Activated CD8-positive, alpha-beta T cell treated with anti-CD3 and anti-CD28 coated beads, Interleukin-2, amount 10 ng/mL, durations not matched to agents 7 days and 5 days (primary cell): ENCODE results near the gene PPP4C. TPM values are rescaled to one million over a fixed set of nuclear protein-coding genes. Genes with fewer than 3 reads are reported as not detected.

Source experiments
- ATAC-seq: fragments of 150-1000 bp; cut with Tn5 transposase; one replicate; pipeline ENCODE4 v1.10.0; 2021; ENCODE audit warnings: moderate library complexity
- CTCF ChIA-PET: fragments of 350-600 bp; sonication (Branson Sonifier 250); formaldehyde crosslinking; loops from one replicate; lab custom pipeline; 2021; ENCODE audit warnings: antibody characterized with exemption; lab: Charles Lee
- POLR2A ChIA-PET: fragments of 350-600 bp; sonication (Branson Sonifier 250); formaldehyde crosslinking; loops from one replicate; lab custom pipeline; 2021; ENCODE audit warnings: antibody characterized with exemption; lab: Charles Lee
- DNase-seq: peaks from one replicate; pipeline ENCODE4 v3.0.0-alpha.2; 2020
- H3K27ac Mint-ChIP-seq: one replicate; pipeline ENCODE4 v1.8.0; 2021; ENCODE audit warnings: mild to moderate bottlenecking, mixed read lengths
- H3K27me3 Mint-ChIP-seq: one replicate; pipeline ENCODE4 v1.8.0; 2021; ENCODE audit warnings: low read depth, mixed read lengths
- H3K36me3 Mint-ChIP-seq: one replicate; pipeline ENCODE4 v1.8.0; 2021; ENCODE audit warnings: low read depth, mixed read lengths
- H3K4me1 Mint-ChIP-seq: one replicate; pipeline ENCODE4 v1.8.0; 2021; ENCODE audit warnings: low read depth, mixed read lengths
- H3K4me3 Mint-ChIP-seq: one replicate; pipeline ENCODE4 v1.8.0; 2021; ENCODE audit warnings: mild to moderate bottlenecking, mixed read lengths
- H3K9me3 Mint-ChIP-seq: one replicate; pipeline ENCODE4 v1.8.0; 2022; ENCODE audit warnings: mixed read lengths; ENCODE audit not compliant: insufficient read depth
- total RNA-seq, 2 experiments: library from RNA; stranded (reverse); gene quantifications; one replicate each; pipeline ENCODE4 v1.2.3, GENCODE V29; 2021

Gene PPP4C
- total RNA-seq, 2 experiments from 2014 or later = 157 TPM

DNA sequence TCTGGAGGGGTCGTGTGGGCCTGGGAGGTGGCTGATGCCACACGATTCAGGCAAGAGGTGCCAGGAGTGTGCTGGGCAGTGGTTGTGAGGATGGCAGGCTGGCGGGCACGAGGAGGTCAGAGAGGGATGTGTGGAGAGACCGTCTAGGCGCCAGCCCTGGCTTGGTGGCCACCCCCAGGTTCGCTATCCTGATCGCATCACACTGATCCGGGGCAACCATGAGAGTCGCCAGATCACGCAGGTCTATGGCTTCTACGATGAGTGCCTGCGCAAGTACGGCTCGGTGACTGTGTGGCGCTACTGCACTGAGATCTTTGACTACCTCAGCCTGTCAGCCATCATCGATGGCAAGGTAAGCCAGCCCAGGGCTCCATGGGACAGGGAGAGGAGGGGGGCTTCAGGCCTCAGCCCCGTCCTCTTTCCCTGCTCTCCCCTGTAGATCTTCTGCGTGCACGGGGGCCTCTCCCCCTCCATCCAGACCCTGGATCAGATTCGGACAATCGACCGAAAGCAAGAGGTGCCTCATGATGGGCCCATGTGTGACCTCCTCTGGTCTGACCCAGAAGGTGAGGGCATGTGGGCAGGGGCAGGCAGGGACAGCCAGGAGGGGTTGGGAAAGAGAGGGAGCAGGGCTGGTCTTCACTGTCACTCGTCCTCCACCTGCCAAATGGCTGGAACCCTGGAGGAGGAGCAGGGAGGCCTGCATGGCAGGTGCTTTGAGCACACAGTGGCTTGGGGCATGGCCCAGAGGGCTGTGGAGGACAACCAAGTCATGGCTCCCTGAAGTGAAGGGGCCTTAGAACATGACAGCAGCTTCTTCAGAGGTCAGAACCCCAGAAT lies 7.6 kb downstream of the PPP4C start:
- no peak for ATAC-seq
- no peak for DNase-seq
- H3K9me3 Mint-ChIP-seq = no peaks in the 10 kb centered on the region
- H3K36me3 Mint-ChIP-seq = peaks cover 58% of the 10 kb centered on the region
- peaks cover 21% of the 10 kb centered on the region for H3K4me1 Mint-ChIP-seq
- H3K27me3 Mint-ChIP-seq = no peaks in the 10 kb centered on the region
- H3K4me3 Mint-ChIP-seq = no peak overlapping the region
- ChIA-PET CTCF (interaction anchor here (1.4 kb wide), 1 partner anchor 8 kb away, joined by 8 read pairs; the partner anchor contains the start of gene TBX6), POLR2A (interaction anchor here (1.0 kb wide), 1 partner anchor 12 kb away, joined by 3 read pairs; no protein-coding TSS in a partner anchor)
- H3K27ac Mint-ChIP-seq = peak overlapping the region; percentile 69

DNA sequence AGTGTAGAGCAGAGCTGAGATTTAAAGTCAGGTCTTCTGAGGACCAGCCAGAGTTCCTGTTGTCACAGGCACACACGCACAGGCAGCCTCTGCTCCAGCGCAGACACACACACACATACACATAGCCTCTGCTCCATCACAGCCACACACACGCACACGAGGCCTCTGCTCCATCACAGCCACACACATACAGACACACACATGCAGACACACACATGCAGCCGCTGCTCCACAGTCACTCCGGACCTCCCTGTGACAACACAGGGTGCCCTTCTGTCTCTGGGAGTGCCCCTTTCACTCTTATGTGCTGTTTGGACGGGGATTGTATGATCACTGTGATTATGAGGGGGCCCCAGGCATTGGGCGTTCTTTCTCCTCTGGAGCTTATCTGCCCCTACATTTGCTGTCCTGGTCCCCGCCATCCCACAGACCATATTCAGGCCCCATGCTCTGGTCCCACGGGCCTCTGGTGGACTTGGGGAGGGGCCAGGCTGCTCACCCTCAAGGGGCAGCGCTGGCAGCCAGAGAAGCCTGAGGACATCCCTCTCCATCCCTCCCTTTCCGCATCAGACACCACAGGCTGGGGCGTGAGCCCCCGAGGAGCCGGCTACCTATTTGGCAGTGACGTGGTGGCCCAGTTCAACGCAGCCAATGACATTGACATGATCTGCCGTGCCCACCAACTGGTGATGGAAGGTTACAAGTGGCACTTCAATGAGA lies 8.5 kb downstream of the PPP4C start:
- Mint-ChIP-seq H3K4me3 (no peak overlapping the region), H3K4me1 (peaks cover 21% of the 10 kb centered on the region), H3K27ac (peak overlapping the region; percentile 36), H3K27me3 (no peaks in the 10 kb centered on the region), H3K9me3 (no peaks in the 10 kb centered on the region), H3K36me3 (peaks cover 53% of the 10 kb centered on the region)
- ATAC-seq (peak; percentile 17), DNase-seq (no peak)
- ChIA-PET POLR2A (interaction anchor here (0.5 to 1.0 kb wide), 3 partner anchors 9 to 944 kb away, joined by 3 read pairs; no protein-coding TSS in a partner anchor), CTCF (no interaction called here)

DNA sequence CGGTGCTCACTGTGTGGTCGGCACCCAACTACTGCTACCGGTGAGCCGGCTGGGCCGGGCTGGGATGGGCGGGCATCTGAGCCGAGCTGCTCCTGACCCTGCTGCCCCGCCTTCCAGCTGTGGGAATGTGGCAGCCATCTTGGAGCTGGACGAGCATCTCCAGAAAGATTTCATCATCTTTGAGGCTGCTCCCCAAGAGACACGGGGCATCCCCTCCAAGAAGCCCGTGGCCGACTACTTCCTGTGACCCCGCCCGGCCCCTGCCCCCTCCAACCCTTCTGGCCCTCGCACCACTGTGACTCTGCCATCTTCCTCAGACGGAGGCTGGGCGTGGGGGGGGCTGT lies 9.0 kb downstream of the PPP4C start:
- no peak for ATAC-seq
- ChIA-PET CTCF (no interaction called here), POLR2A (interaction anchor here (0.5 to 1.0 kb wide), 4 partner anchors 9 to 945 kb away, joined by 3 read pairs; no protein-coding TSS in a partner anchor)

DNA sequence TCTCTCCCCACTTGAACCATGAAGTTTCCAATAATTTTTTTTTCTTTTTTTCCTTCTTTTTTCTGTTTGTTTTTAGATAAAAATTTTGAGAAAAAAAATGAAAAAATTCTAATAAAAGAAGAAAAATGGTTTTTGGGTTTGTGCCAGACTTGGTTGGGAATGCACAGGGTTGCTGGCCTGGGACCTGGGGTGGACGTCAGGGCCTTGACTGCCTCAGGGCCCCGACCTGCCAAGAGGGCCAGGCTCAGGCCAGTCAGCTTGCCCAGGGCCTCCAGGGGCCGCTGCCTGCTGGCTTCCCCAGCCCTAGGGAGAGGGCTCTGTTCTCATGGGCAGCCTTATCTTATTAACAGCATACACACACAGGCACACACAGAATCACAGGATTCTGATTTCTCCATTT lies 9.5 kb downstream of the PPP4C start:
- DNase-seq (no peak), ATAC-seq (no peak)
- no peak overlapping the region for H3K4me3 Mint-ChIP-seq
- no peaks in the 10 kb centered on the region for H3K9me3 Mint-ChIP-seq
- peaks cover 46% of the 10 kb centered on the region for H3K36me3 Mint-ChIP-seq
- no peaks in the 10 kb centered on the region for H3K27me3 Mint-ChIP-seq
- peaks cover 26% of the 10 kb centered on the region for H3K4me1 Mint-ChIP-seq
- no peak overlapping the region for H3K27ac Mint-ChIP-seq
- CTCF ChIA-PET = no interaction called here
- POLR2A ChIA-PET = interaction anchor here (0.5 to 0.7 kb wide), 3 partner anchors 8 to 945 kb away, joined by 3 read pairs; no protein-coding TSS in a partner anchor

More for the DNA sequence above, 9.0 kb downstream of the PPP4C start:
- no peaks in the 10 kb centered on the region for H3K27me3 Mint-ChIP-seq
- peaks cover 48% of the 10 kb centered on the region for H3K36me3 Mint-ChIP-seq
- DNase-seq = no peak
- peaks cover 22% of the 10 kb centered on the region for H3K4me1 Mint-ChIP-seq
- H3K4me3 Mint-ChIP-seq = no peak overlapping the region
- no peak overlapping the region for H3K27ac Mint-ChIP-seq
- H3K9me3 Mint-ChIP-seq = no peaks in the 10 kb centered on the region

DNA sequence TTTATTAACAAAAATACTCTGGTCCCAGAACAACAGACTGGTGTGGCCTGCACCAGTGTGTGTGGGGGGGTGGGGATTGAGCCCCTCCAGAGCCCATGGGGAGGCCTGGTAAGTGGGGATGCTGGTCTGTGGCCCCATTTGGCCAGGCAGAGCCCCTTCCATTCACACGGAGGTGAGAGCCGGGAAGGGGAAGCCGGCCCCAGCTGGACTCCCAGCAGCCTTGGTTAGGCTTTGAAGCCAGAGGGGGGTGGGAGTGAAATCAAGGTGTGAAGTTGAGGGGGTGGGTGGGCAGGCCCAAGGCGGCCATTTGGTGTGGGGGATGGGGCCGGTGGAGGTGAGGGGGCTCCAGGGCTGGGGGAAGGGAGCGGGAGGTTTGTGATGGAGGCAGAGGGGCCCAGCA lies 10.0 kb downstream of the PPP4C start:
- no peaks in the 10 kb centered on the region for H3K9me3 Mint-ChIP-seq
- DNase-seq (no peak), ATAC-seq (no peak)
- H3K4me1 Mint-ChIP-seq = peaks cover 31% of the 10 kb centered on the region
- CTCF ChIA-PET = no interaction called here
- H3K27me3 Mint-ChIP-seq = no peaks in the 10 kb centered on the region
- H3K36me3 Mint-ChIP-seq = peaks cover 43% of the 10 kb centered on the region
- no peak overlapping the region for H3K4me3 Mint-ChIP-seq
- POLR2A ChIA-PET = no interaction called here
- H3K27ac Mint-ChIP-seq = no peak overlapping the region

DNA sequence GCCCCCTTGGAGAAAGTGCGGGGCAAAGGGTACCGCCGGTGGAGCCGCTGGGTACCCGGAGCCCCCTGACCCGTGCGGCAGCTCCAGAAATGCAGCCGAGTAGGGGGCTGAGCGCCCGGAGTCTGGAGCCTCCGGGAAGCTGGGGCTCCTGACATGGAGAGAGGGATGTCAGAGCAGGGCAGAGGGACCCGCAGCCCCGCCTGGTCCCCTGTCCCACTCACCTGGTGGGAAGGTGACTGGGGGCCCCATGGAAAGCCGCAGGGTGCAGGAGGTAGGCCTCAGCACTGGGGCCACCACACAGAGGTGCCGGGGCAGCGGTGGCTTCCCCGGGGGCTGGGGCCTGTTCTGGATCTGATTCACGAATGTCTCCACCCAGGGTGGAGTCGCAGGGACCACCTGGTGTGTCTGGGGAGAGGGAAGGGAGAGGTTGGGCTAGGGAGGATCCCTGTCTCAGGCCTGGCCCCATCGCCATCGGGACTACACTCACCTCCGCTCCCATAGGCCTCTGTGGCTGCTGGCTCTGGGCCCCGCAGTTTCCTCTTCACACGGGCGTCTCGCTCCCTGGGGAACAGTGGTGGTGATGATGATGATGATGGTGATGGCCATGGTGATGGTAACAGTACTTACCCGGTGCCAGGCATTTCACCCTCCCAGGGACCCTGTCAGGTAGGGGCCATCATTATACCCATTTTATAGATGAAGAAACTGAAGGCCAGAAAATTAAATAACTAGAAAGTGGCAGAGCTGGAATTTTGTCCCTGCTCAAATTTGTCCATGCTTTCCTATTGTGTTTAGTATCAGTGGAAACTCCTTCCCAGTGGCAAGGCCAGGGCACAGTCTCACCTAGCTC lies 10.7 kb downstream of the PPP4C start:
- ATAC-seq = no peak
- Mint-ChIP-seq H3K4me3 (no peak overlapping the region), H3K36me3 (peaks cover 38% of the 10 kb centered on the region), H3K9me3 (no peaks in the 10 kb centered on the region), H3K27ac (peak overlapping the region; percentile 25), H3K27me3 (no peaks in the 10 kb centered on the region), H3K4me1 (peaks cover 33% of the 10 kb centered on the region)
- no peak for DNase-seq
- ChIA-PET POLR2A (interaction anchor here (1.2 kb wide), 1 partner anchor 10 kb away, joined by 4 read pairs; the partner anchor contains the start of gene PPP4C), CTCF (no interaction called here)

DNA sequence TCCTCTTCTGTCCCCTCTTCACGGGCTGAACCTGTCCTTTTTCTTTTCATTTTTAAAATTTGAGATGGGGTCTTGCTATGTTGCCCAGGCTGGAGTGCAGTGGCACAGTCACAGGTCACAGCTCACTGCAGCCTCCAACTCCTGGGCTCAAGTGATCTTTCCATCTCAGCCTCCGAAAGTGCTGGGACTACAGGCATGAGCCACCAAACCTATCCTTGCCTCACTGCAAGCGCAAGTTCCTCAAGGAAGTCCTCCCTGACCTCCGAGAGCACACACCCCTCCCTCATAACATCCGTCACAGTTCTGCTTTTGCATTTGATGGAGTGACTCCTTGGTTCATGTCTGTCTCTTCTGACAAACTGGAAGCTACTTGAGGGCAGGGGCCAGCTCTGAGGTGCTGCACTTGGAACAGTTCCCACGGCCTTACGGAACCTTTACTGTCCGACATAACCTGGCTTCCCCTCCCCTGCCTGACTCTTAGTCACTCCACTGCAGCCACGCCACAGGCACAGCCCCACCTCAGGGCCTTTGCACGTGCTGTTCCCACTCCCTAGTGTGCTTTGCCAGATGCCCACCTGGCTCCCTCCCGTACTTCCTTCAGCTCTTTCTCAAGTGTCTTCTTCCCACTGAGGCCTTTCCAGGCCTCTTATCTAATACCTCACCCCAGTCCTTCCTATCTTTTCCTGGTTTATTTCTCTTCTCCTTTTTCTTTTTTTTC lies 11.5 kb downstream of the PPP4C start:
- ChIA-PET CTCF (no interaction called here), POLR2A (interaction anchor here (1.2 kb wide), 1 partner anchor 11 kb away, joined by 4 read pairs; the partner anchor contains the start of gene PPP4C)
- ATAC-seq (no peak), DNase-seq (no peak)
- Mint-ChIP-seq H3K4me3 (no peak overlapping the region), H3K4me1 (peaks cover 38% of the 10 kb centered on the region), H3K27me3 (no peaks in the 10 kb centered on the region), H3K27ac (no peak overlapping the region), H3K9me3 (no peaks in the 10 kb centered on the region), H3K36me3 (peaks cover 32% of the 10 kb centered on the region)

DNA sequence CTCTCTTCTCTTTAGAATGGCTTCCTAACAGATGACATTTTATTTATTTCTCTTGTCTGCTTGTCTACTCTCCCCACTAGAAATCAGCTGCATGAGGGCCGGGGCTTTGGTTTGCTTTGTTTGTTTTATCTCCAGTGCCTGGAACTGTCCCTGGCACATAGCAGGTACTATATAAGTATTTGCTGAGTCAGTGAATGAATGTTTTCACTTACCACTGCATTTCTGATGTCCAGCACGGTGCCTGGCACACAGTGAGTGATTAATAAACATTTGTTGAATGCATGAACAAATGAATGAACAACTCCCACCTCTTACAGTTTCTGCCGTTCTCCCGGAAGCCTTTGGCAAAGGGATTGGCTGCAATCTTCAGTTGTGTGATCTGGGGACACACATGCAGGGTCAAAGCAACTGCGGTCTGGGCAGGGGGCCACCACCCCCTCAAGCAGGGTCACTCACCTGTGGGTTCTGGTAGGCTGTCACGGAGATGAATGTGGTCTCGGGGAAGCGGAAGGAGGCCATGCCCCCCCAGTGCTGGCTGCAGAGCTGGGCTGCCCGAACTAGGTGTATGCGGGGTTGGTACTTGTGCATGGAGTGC lies 12.5 kb downstream of the PPP4C start:
- no peak for DNase-seq
- ChIA-PET CTCF (interaction anchor here (1.5 kb wide), 1 partner anchor 11 kb away, joined by 5 read pairs; no protein-coding TSS in a partner anchor), POLR2A (interaction anchor here (0.8 to 8.4 kb wide), 3 partner anchors 13 to 98 kb away, joined by 4 to 60 read pairs (median 4); partner anchors contain the start of gene ALDOA)
- Mint-ChIP-seq H3K4me1 (peaks cover 47% of the 10 kb centered on the region), H3K9me3 (no peaks in the 10 kb centered on the region), H3K27me3 (no peaks in the 10 kb centered on the region), H3K27ac (peak overlapping the region; percentile 54), H3K36me3 (peaks cover 28% of the 10 kb centered on the region), H3K4me3 (no peak overlapping the region)
- ATAC-seq = no peak

DNA sequence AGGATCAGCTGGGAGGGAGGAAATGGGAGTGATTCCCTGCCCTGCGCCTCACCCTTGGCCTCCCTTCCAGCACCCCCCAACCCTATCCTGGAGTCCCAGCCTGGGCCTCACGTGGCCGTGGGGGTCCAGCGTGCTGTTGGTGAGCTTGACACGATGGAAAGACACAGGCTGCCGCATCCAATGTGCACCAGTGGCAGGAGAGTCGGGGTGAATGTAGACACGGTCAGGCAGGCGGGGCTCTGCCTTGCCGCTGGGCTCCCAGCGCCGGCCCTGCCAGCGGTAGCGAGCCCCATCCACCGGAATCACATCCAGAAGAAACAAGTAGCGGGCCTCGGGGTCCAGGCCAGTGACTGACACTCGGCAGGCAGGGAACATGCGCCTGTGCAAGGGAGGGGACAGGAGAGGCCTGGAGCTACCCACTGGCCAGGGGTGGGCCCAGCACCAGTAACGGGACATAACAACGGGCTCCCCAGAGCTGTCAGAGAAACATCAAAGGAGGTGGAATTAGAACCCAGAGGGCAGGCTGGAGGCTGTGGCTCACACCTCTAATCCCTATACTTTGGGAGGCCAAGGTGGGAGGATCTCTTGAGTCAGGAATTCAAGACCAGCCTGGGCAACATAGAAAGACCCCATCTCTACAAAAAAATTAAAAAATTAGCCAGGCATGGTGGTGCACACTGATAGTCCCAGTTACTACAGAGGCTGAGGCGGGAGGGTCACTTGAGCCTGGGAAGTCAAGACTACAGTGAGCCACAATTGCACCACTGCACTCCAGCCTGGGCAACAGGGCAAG lies 13.2 kb downstream of the PPP4C start:
- ATAC-seq = no peak

More for the DNA sequence above, 13.2 kb downstream of the PPP4C start:
- Mint-ChIP-seq H3K4me3 (no peak overlapping the region), H3K27ac (peak overlapping the region; percentile 80), H3K4me1 (peaks cover 49% of the 10 kb centered on the region), H3K9me3 (no peaks in the 10 kb centered on the region), H3K27me3 (no peaks in the 10 kb centered on the region), H3K36me3 (peaks cover 27% of the 10 kb centered on the region)
- CTCF ChIA-PET = interaction anchor here (1.5 to 4.7 kb wide), 2 partner anchors 12 to 22 kb away, joined by 5 to 64 read pairs; partner anchors contain the start of gene ALDOA
- DNase-seq = no peak
- POLR2A ChIA-PET = interaction anchor here (0.6 to 8.4 kb wide), 6 partner anchors 12 to 97 kb away, joined by 3 to 102 read pairs (median 19); partner anchors contain the start of genes ALDOA and CORO1A
